CD4-positive, alpha-beta memory T cell (primary cell): ENCODE measurements around the gene CPNE2. TPM values are rescaled to one million over a fixed set of nuclear protein-coding genes. Genes with fewer than 3 reads are reported as not detected.

ENCODE experiments used
- CTCF ChIA-PET: fragments of 350-600 bp; sonication (Branson Sonifier 250); formaldehyde crosslinking; loops from one replicate; lab custom pipeline; 2021; ENCODE audit warnings: inconsistent platforms; ENCODE audit not compliant: partially characterized antibody; lab: Charles Lee
- POLR2A ChIA-PET: fragments of 350-600 bp; sonication (Branson Sonifier 250); formaldehyde crosslinking; loops from one replicate; lab custom pipeline; 2021; ENCODE audit not compliant: partially characterized antibody; lab: Charles Lee
- DNase-seq, 5 donors: peaks; one replicate each; pipeline versions ENCODE4 v3.0.0 to v3.0.0-alpha.2; 2020 to 2022; ENCODE audit warnings: mixed read lengths in 1 of 5
- H3K27ac ChIP-seq: one replicate; pipeline ENCODE4 v1.7.0; 2013; ENCODE audit warnings: low read depth, low read length
- H3K27me3 ChIP-seq: 2 replicates; pipeline ENCODE4 v1.7.0; 2013; ENCODE audit warnings: mild to moderate bottlenecking, low read length, moderate library complexity; ENCODE audit not compliant: insufficient read depth
- H3K36me3 ChIP-seq: 2 replicates; pipeline ENCODE4 v1.7.0; 2013; ENCODE audit warnings: mild to moderate bottlenecking, low read length, moderate library complexity; ENCODE audit not compliant: insufficient read depth
- H3K4me1 ChIP-seq: 2 replicates; pipeline ENCODE4 v1.7.0; 2013; ENCODE audit warnings: mild to moderate bottlenecking, low read length, moderate library complexity; ENCODE audit not compliant: insufficient read depth
- H3K4me3 ChIP-seq, 2 donors: one replicate each; pipeline ENCODE4 v1.7.0; 2013; ENCODE audit warnings: low read length in 2 of 2, mild to moderate bottlenecking in 1 of 2
- H3K9me3 ChIP-seq, 2 donors: one replicate each; pipeline ENCODE4 v1.7.0; 2013; ENCODE audit warnings: low read length in 2 of 2, control low read depth in 1 of 2; ENCODE audit not compliant: control insufficient read depth in 1 of 2
- H3K27ac Mint-ChIP-seq, 7 donors: one replicate each; pipeline ENCODE4 v1.8.0; 2020 to 2021; ENCODE audit warnings: mixed read lengths in 7 of 7, mild to moderate bottlenecking in 6 of 7, inconsistent platforms in 3 of 7, moderate library complexity in 3 of 7
- H3K27me3 Mint-ChIP-seq, 2 donors: one replicate each; pipeline ENCODE4 v1.8.0; 2020 to 2021; ENCODE audit warnings: mixed read lengths in 2 of 2
- H3K36me3 Mint-ChIP-seq, 2 donors: one replicate each; pipeline ENCODE4 v1.8.0; 2020 to 2021; ENCODE audit warnings: mixed read lengths in 2 of 2, inconsistent platforms in 1 of 2, mild to moderate bottlenecking in 1 of 2
- H3K4me1 Mint-ChIP-seq, 4 donors: one replicate each; pipeline ENCODE4 v1.8.0; 2020 to 2021; ENCODE audit warnings: mixed read lengths in 4 of 4, mild to moderate bottlenecking in 1 of 4
- H3K4me3 Mint-ChIP-seq, 8 donors: one replicate each; pipeline ENCODE4 v1.8.0; 2020 to 2021; ENCODE audit warnings: mixed read lengths in 8 of 8, mild to moderate bottlenecking in 7 of 8, moderate library complexity in 6 of 8, inconsistent platforms in 3 of 8
- H3K9me3 Mint-ChIP-seq, 8 donors: one replicate each; pipeline ENCODE4 v1.8.0; 2020 to 2021; ENCODE audit warnings: mixed read lengths in 8 of 8, mild to moderate bottlenecking in 5 of 8, inconsistent platforms in 3 of 8, moderate library complexity in 1 of 8
- intact Hi-C: fragments of 100-400 bp; cut with micrococcal nuclease; formaldehyde crosslinking; loops from one replicate; pipeline ENCODE4 v1.15.1; 2023
- polyA plus RNA-seq, 2 donors: library from polyadenylated mRNA; unstranded; fragments of 300-500 nt; fragmentation: Illumina TruSeq; gene quantifications; one replicate each; pipeline ENCODE4 v1.2.3, GENCODE V29; 2021
- total RNA-seq, 2 experiments: library from RNA; stranded (reverse); gene quantifications; one replicate each; pipeline ENCODE4 v1.2.3, GENCODE V29; 2021

CPNE2 gene
- total and polyA plus RNA-seq, 4 experiments from 2014 or later: 3.8 to 6.8 (median 5.4) TPM

DNA sequence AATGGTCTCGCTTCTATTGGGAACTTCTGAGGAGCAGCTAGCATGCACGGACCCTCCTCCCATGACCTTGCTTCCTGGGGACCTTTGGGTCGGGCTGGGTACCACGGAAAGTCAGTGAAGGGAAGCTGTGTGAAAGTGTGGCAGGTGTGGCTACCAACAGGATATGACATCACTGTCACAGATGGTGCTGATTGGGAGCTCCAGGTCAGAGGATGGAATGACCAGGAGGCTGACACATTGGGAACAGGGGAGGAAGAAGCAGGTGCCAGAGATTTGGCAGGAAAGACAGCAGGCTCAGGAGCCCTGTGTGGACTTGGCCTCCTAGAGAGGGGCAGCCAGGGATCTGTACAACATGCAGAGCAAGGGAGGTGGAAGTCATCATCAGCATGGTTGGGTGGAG is 34.0 kb downstream of the CPNE2 start:
- H3K9me3 Mint-ChIP-seq: peaks cover 0 to 1% (median 0%) of the 10 kb centered on the region in 8 donors
- intact Hi-C loops: loop anchor here (5.0 kb wide), 1 partner anchor 41 kb away; no protein-coding TSS in a partner anchor
- Histone ChIP-seq H3K4me3 (no peak overlapping the region), H3K27me3 (no peaks in the 10 kb centered on the region), H3K36me3 (no peaks in the 10 kb centered on the region), H3K9me3 (no peaks in the 10 kb centered on the region), H3K4me1 (peaks cover 74% of the 10 kb centered on the region), H3K27ac (no peak overlapping the region)
- H3K4me1 Mint-ChIP-seq: peaks cover 50 to 82% (median 66%) of the 10 kb centered on the region in 4 donors
- no peaks in the 10 kb centered on the region for H3K36me3 Mint-ChIP-seq
- H3K27ac Mint-ChIP-seq: peak overlapping the region in 5 of 7 donors; percentile 57 to 85 (median 73)
- ChIA-PET POLR2A (interaction anchor here (0.6 to 2.0 kb wide), 4 partner anchors 14 to 43 kb away, joined by 3 to 7 read pairs (median 4); no protein-coding TSS in a partner anchor), CTCF (interaction anchor here (1.2 to 3.1 kb wide), 3 partner anchors 33 to 43 kb away, joined by 3 to 17 read pairs (median 4); no protein-coding TSS in a partner anchor)
- no peaks in the 10 kb centered on the region for H3K27me3 Mint-ChIP-seq
- DNase-seq: no peak
- H3K4me3 Mint-ChIP-seq: peak overlapping the region in 2 of 8 donors; percentile 8 to 36

DNA sequence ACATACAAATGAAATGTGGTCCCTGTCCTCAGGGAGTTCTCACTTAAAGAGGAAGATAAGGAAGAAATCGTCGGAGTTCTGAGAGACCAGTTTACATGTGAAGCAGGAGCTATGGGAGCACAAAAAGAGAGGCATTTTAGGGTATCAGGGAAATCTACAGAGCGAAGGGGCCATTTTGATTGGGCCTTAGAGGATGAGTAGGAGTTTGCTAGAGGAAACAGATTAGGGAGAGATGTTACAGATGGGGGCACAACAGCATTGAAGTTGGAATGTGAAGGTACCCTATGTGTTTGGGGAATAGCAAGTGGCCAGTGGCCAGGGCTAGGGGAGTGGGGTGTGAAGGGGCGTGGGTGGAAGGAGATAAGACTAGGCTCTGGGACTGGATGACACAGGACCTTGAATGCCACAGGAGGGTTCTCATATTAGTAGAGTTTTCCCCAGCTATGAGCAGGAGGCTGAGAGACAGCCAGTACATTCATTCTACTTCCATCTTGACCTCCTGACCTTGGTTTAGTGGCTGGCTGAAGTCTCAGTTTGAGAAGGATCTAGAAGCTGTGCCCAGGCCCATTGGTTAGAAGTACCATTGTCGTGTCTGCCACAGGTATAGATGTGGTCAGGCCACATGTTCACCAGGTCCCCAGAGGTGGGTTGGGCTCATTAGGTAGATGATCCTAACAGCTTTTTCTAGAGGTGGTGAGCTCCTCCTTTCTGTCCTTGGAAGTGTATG is 34.8 kb downstream of the CPNE2 start:
- CTCF ChIA-PET: interaction anchor here (1.9 to 3.1 kb wide), 2 partner anchors 33 to 44 kb away, joined by 4 to 17 read pairs; no protein-coding TSS in a partner anchor
- Mint-ChIP-seq H3K36me3 (no peaks in the 10 kb centered on the region), H3K9me3 (peaks cover 0 to 1% (median 0%) of the 10 kb centered on the region in 8 donors), H3K4me1 (peaks cover 50 to 90% (median 73%) of the 10 kb centered on the region in 4 donors), H3K27ac (peak overlapping the region; percentile 37 to 91 (median 74)), H3K27me3 (no peaks in the 10 kb centered on the region), H3K4me3 (peak overlapping the region in 5 of 8 donors; percentile 4 to 46 (median 11))
- Histone ChIP-seq H3K9me3 (no peaks in the 10 kb centered on the region), H3K27ac (no peak overlapping the region), H3K36me3 (no peaks in the 10 kb centered on the region), H3K4me1 (peaks cover 82% of the 10 kb centered on the region), H3K27me3 (no peaks in the 10 kb centered on the region), H3K4me3 (no peak overlapping the region)
- intact Hi-C loops: loop anchor here (5.0 kb wide), 1 partner anchor 40 kb away; no protein-coding TSS in a partner anchor
- DNase-seq: no peak
- POLR2A ChIA-PET: interaction anchor here (1.2 to 2.0 kb wide), 4 partner anchors 11 to 44 kb away, joined by 3 to 7 read pairs (median 4); no protein-coding TSS in a partner anchor

DNA sequence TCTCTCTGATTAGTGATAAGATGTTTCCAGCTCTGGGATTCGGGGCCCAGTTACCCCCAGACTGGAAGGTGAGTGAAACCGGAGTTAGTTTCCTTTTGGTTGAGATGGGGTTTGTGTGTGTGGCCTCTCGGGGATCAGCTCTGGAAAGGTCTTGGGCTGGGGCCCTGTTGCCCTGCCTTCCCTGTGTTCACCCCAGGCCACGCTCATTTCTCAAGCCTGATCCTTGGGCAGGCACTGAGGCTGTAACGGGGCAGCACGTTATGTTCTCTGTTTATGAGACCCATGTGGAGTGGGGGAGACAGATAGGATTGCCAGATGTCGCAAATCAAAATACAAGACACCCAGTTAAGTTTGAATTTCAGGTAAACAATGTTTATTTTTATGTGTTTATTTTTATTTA is 35.5 kb downstream of the CPNE2 start:
- peak overlapping the region in 5 of 8 donors; percentile 4 to 46 (median 36) for H3K4me3 Mint-ChIP-seq
- Histone ChIP-seq H3K4me1 (peaks cover 88% of the 10 kb centered on the region), H3K36me3 (no peaks in the 10 kb centered on the region), H3K27me3 (no peaks in the 10 kb centered on the region), H3K4me3 (no peak overlapping the region), H3K27ac (no peak overlapping the region), H3K9me3 (no peaks in the 10 kb centered on the region)
- POLR2A ChIA-PET: interaction anchor here (1.3 to 2.0 kb wide), 3 partner anchors 10 to 43 kb away, joined by 3 to 7 read pairs (median 4); no protein-coding TSS in a partner anchor
- CTCF ChIA-PET: interaction anchor here (1.0 to 3.1 kb wide), 2 partner anchors 35 to 45 kb away, joined by 3 to 17 read pairs; partner anchors contain the start of gene CPNE2
- no peak for DNase-seq
- peak overlapping the region in 6 of 7 donors; percentile 43 to 91 (median 74) for H3K27ac Mint-ChIP-seq
- peaks cover 50 to 97% (median 76%) of the 10 kb centered on the region in 4 donors for H3K4me1 Mint-ChIP-seq
- intact Hi-C loops: loop anchor here (5.0 kb wide), 1 partner anchor 39 kb away; no protein-coding TSS in a partner anchor
- H3K9me3 Mint-ChIP-seq: peaks cover 0 to 1% (median 0%) of the 10 kb centered on the region in 8 donors
- no peaks in the 10 kb centered on the region for H3K27me3 Mint-ChIP-seq
- H3K36me3 Mint-ChIP-seq: no peaks in the 10 kb centered on the region

DNA sequence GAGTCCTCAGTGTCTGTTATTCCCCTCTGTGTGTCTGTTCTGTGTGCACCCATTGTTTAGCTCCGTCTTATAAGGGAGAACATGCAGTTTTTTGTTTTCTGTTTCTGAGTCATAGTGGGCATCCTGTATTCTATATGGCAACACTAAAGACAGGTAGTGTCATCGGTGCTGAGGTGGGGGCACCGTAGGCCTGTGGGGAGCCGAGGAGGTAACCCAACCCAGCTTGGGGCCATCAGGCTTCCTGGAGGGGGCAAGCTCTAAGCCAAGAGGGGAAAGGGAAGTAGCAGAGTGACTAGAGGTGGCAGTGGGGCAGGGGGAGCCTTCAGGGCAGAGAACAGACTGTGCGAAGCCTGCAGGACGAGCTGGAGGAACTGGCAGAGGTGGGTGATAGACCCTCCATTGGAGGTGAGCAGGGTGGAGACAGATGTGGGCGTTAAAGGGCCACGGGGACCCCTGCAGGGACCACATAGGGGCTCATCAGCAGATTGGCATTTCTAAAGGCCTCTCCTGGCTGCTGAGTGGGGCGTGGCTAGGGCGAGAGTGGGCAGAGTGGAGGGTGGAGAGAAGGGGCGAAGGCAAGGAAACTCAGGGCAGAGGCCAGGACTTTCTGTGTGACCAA is 36.5 kb downstream of the CPNE2 start:
- H3K4me3 Mint-ChIP-seq: peak overlapping the region in 7 of 8 donors; percentile 14 to 82 (median 66)
- Histone ChIP-seq H3K36me3 (no peaks in the 10 kb centered on the region), H3K27me3 (no peaks in the 10 kb centered on the region), H3K4me1 (peaks cover 89% of the 10 kb centered on the region), H3K27ac (peak overlapping the region; percentile 49), H3K4me3 (no peak overlapping the region), H3K9me3 (no peaks in the 10 kb centered on the region)
- ChIA-PET CTCF (interaction anchor here (1.0 to 3.1 kb wide), 2 partner anchors 36 to 46 kb away, joined by 3 to 17 read pairs; partner anchors contain the start of gene CPNE2), POLR2A (interaction anchor here (0.8 to 1.0 kb wide), 3 partner anchors 10 to 36 kb away, joined by 3 to 9 read pairs (median 3); no protein-coding TSS in a partner anchor)
- H3K36me3 Mint-ChIP-seq: no peaks in the 10 kb centered on the region
- peak; percentile 28 to 70 (median 32) for DNase-seq
- intact Hi-C loops: loop anchor here (5.0 kb wide), 1 partner anchor 38 kb away; no protein-coding TSS in a partner anchor
- no peaks in the 10 kb centered on the region for H3K27me3 Mint-ChIP-seq
- peak overlapping the region; percentile 17 to 95 (median 79) for H3K27ac Mint-ChIP-seq
- peaks cover 0 to 1% (median 0%) of the 10 kb centered on the region in 8 donors for H3K9me3 Mint-ChIP-seq
- peaks cover 49 to 97% (median 74%) of the 10 kb centered on the region in 4 donors for H3K4me1 Mint-ChIP-seq

DNA sequence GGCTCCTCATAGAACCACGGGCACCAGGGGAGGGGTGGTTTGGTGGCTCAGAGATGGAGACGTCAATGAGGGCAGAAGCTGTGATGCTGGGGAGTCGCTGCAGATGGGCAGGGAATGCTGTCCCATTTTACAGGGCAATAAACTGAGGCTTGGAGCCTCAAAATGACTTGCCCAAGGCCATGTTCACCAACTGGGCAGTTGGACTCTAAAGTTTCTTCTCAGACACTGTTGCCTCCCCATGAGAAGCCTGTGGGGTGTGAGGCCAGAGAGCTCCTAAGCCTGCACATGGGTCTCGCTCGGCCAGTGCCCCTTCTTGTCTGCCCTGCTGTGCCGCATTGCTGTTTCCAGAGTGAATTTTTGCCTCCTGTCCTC is 38.6 kb downstream of the CPNE2 start:
- Histone ChIP-seq H3K27me3 (no peaks in the 10 kb centered on the region), H3K4me1 (peaks cover 90% of the 10 kb centered on the region), H3K27ac (peak overlapping the region; percentile 12), H3K9me3 (no peaks in the 10 kb centered on the region), H3K4me3 (no peak overlapping the region), H3K36me3 (no peaks in the 10 kb centered on the region)
- H3K27me3 Mint-ChIP-seq: no peaks in the 10 kb centered on the region
- DNase-seq: no peak
- ChIA-PET POLR2A (interaction anchor here (1.8 kb wide), 1 partner anchor 10 kb away, joined by 5 read pairs; no protein-coding TSS in a partner anchor), CTCF (no interaction called here)
- no peaks in the 10 kb centered on the region for H3K9me3 Mint-ChIP-seq
- H3K36me3 Mint-ChIP-seq: no peaks in the 10 kb centered on the region
- peak overlapping the region in 3 of 8 donors; percentile 8 to 36 (median 34) for H3K4me3 Mint-ChIP-seq
- H3K4me1 Mint-ChIP-seq: peaks cover 47 to 97% (median 78%) of the 10 kb centered on the region in 4 donors
- intact Hi-C loops: no loop called here
- peak overlapping the region; percentile 62 to 91 (median 78) for H3K27ac Mint-ChIP-seq

DNA sequence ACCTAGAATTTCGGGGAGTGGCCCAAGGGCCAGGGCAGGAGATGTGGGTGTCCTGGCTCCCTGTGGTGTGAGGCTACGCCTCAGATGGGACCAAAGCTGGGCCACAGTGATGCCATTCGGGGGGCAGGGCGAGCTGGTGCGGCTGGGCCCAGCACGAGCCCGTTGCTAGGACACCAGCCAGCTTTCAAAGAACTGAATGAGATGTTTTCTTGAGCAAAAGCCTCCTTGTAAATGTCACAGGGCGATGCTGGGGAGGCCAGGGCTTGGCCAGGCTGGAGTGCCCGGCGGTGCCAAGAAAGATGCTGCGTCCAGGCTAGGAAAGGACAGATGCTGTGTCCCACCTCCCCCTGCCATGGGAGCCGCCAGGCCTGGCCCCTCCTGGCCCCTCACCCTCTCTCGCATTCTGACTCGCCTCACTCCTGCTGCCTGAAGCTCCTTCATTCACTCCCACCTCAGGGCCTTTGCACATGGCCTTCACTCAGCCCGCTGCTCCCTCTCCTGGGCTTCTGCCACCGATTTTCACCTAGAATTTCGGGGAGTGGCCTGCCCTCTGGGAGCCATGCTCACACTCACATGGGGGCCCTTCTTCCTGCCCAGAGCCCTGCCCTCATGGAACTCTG is 39.1 kb downstream of the CPNE2 start:
- peak overlapping the region in 3 of 8 donors; percentile 8 to 49 (median 34) for H3K4me3 Mint-ChIP-seq
- no peak for DNase-seq
- H3K4me3 ChIP-seq: no peak overlapping the region
- peak overlapping the region; percentile 12 for H3K27ac ChIP-seq
- intact Hi-C loops: no loop called here
- H3K4me1 Mint-ChIP-seq: peaks cover 48 to 97% (median 78%) of the 10 kb centered on the region in 4 donors
- no peaks in the 10 kb centered on the region for H3K27me3 ChIP-seq
- ChIA-PET CTCF (no interaction called here), POLR2A (interaction anchor here (1.8 kb wide), 1 partner anchor 10 kb away, joined by 5 read pairs; no protein-coding TSS in a partner anchor)
- H3K9me3 Mint-ChIP-seq: no peaks in the 10 kb centered on the region
- H3K27me3 Mint-ChIP-seq: no peaks in the 10 kb centered on the region
- H3K9me3 ChIP-seq: no peaks in the 10 kb centered on the region
- no peaks in the 10 kb centered on the region for H3K36me3 ChIP-seq
- H3K27ac Mint-ChIP-seq: peak overlapping the region; percentile 73 to 91 (median 78)
- peaks cover 90% of the 10 kb centered on the region for H3K4me1 ChIP-seq
- H3K36me3 Mint-ChIP-seq: no peaks in the 10 kb centered on the region
